K562 (cell line): ENCODE measurements around the gene TMIGD1. TPM values are rescaled to one million over a fixed set of nuclear protein-coding genes. Genes with fewer than 3 reads are reported as not detected.

Experiments
- ARHGAP35 ChIP-seq: fragments of 450-650 bp; IDR thresholded peaks from 2 replicates; pipeline ENCODE4 v1.6.1; 2018; ENCODE audit not compliant: partially characterized antibody
- ASH1L ChIP-seq: fragments of 450-650 bp; IDR thresholded peaks from 2 replicates; pipeline ENCODE4 v1.6.1; 2018; ENCODE audit warnings: borderline replicate concordance, mild to moderate bottlenecking, low read depth; ENCODE audit not compliant: partially characterized antibody
- BRD9 ChIP-seq: fragments of 450-650 bp; IDR thresholded peaks from 2 replicates; pipeline ENCODE4 v1.6.1; 2018; ENCODE audit warnings: low read depth; ENCODE audit not compliant: partially characterized antibody
- C11orf30 ChIP-seq: fragments of 450-650 bp; IDR thresholded peaks from 2 replicates; pipeline ENCODE4 v1.6.1; 2016; ENCODE audit warnings: low read depth, mild to moderate bottlenecking
- ETV5 ChIP-seq: sonication (generic); formaldehyde crosslinking; IDR thresholded peaks from 2 replicates; pipeline ENCODE4 v1.4.0; 2020; ENCODE audit warnings: low read depth, mild to moderate bottlenecking, missing genetic modification reagents
- GATA2 ChIP-seq: sonication (generic); formaldehyde crosslinking; IDR thresholded peaks from 2 replicates; pipeline ENCODE4 v1.4.0; 2020; ENCODE audit warnings: mild to moderate bottlenecking, missing genetic modification reagents
- HMGN3 ChIP-seq: IDR thresholded peaks from 2 replicates; pipeline ENCODE4 v1.6.1; 2011; ENCODE audit warnings: borderline replicate concordance, low read depth, mild to moderate bottlenecking, mixed read lengths, low read length; ENCODE audit not compliant: insufficient read length; ENCODE audit errors: extremely low read depth
- JUND ChIP-seq, 2 experiments: IDR thresholded peaks; 2 replicates in 1 of 2; 3 replicates in 1 of 2; pipeline ENCODE4 v1.6.1; 2011; ENCODE audit warnings: borderline replicate concordance in 2 of 2, low read depth in 2 of 2, low read length in 2 of 2, improper control_type of control experiment in 1 of 2, missing biosample characterization in 1 of 2, missing genetic modification characterization in 1 of 2, missing genetic modification reagents in 1 of 2
- KDM1A ChIP-seq, 2 experiments: fragments of 450-650 bp; IDR thresholded peaks; 2 replicates each; pipeline ENCODE4 v1.6.1; 2016; ENCODE audit warnings: mild to moderate bottlenecking in 2 of 2
- KLF13 ChIP-seq: fragments of 450-650 bp; IDR thresholded peaks from 2 replicates; pipeline ENCODE4 v1.6.1; 2016; ENCODE audit warnings: missing genetic modification characterization, low read depth, mild to moderate bottlenecking, missing compliant biosample characterization, moderate library complexity, borderline replicate concordance
- L3MBTL2 ChIP-seq: fragments of 450-650 bp; IDR thresholded peaks from 2 replicates; pipeline ENCODE4 v1.6.1; 2016; ENCODE audit warnings: mild to moderate bottlenecking, moderate library complexity
- NCOR1 ChIP-seq: fragments of 450-650 bp; IDR thresholded peaks from 2 replicates; pipeline ENCODE4 v1.6.1; 2016; ENCODE audit warnings: mild to moderate bottlenecking, moderate library complexity
- NELFE ChIP-seq: IDR thresholded peaks from 2 replicates; pipeline ENCODE4 v1.6.1; 2011; ENCODE audit warnings: mild to moderate bottlenecking; ENCODE audit not compliant: insufficient read depth, insufficient read length
- NFIC ChIP-seq: fragments of 450-650 bp; IDR thresholded peaks from 2 replicates; pipeline ENCODE4 v1.6.1; 2017; ENCODE audit warnings: mild to moderate bottlenecking, inconsistent platforms
- PCBP1 ChIP-seq: fragments of 200-400 bp; formaldehyde crosslinking; IDR thresholded peaks from 2 replicates; pipeline ENCODE4 v1.6.1; 2018; ENCODE audit warnings: mild to moderate bottlenecking, low read depth, low read length; ENCODE audit not compliant: poor library complexity, severe bottlenecking
- PML ChIP-seq: IDR thresholded peaks from 2 replicates; pipeline ENCODE4 v1.6.1; 2012; ENCODE audit warnings: low read length, inconsistent platforms
- RBM15 ChIP-seq: fragments of 200-400 bp; formaldehyde crosslinking; IDR thresholded peaks from 2 replicates; pipeline ENCODE4 v1.6.1; 2018; ENCODE audit warnings: mild to moderate bottlenecking, low read length, moderate library complexity; ENCODE audit not compliant: insufficient read depth
- RHOXF2B ChIP-seq: fragments of 250-450 bp; sonication (Bioruptor Pico); conservative IDR thresholded peaks from 2 replicates; pipeline ENCODE4 v1.5.1; 2021
- SMARCA4 ChIP-seq: fragments of 450-650 bp; IDR thresholded peaks from 2 replicates; pipeline ENCODE4 v1.6.1; 2016
- SMC3 ChIP-seq: conservative IDR thresholded peaks from 2 replicates; pipeline ENCODE4 v1.6.1; 2011; ENCODE audit warnings: low read depth, low read length, improper control_type of control experiment; ENCODE audit not compliant: insufficient read depth
- SREBF2 ChIP-seq: sonication (generic); formaldehyde crosslinking; IDR thresholded peaks from 2 replicates; pipeline ENCODE4 v1.4.0; 2020; ENCODE audit warnings: mild to moderate bottlenecking, missing genetic modification reagents
- SRSF7 ChIP-seq: fragments of 200-400 bp; formaldehyde crosslinking; optimal IDR thresholded peaks from 2 replicates; pipeline ENCODE3; 2017; ENCODE audit warnings: mild to moderate bottlenecking, low read depth, low read length
- TAL1 ChIP-seq: fragments of 450-650 bp; IDR thresholded peaks from 2 replicates; pipeline ENCODE4 v1.6.1; 2016; ENCODE audit warnings: mild to moderate bottlenecking
- TFAM ChIP-seq: fragments of 250-450 bp; sonication (Bioruptor Pico); conservative IDR thresholded peaks from 2 replicates; pipeline ENCODE4 v1.5.0; 2021; ENCODE audit warnings: mild to moderate bottlenecking, moderate library complexity
- TOE1 ChIP-seq, 2 experiments: fragments of 450-650 bp in 1 of 2; sonication (generic) in 1 of 2; formaldehyde crosslinking in 1 of 2; IDR thresholded peaks; 2 replicates each; pipeline versions ENCODE4 v1.7.1 to v1.8.0; 2016 to 2022; ENCODE audit warnings: borderline replicate concordance in 2 of 2, mild to moderate bottlenecking in 2 of 2, antibody characterized with exemption in 1 of 2, inconsistent platforms in 1 of 2, low read depth in 1 of 2, missing genetic modification reagents in 1 of 2, moderate library complexity in 1 of 2
- XRCC4 ChIP-seq: IDR thresholded peaks from one replicate; pipeline ENCODE4 v1.6.1; 2011; ENCODE audit not compliant: insufficient read depth, insufficient read length; ENCODE audit errors: extremely low read depth
- ZEB2 ChIP-seq: fragments of 450-650 bp; IDR thresholded peaks from 2 replicates; pipeline ENCODE4 v1.6.1; 2016
- ZNF217 ChIP-seq: sonication (generic); formaldehyde crosslinking; IDR thresholded peaks from 2 replicates; pipeline ENCODE4 v1.8.0; 2022; ENCODE audit warnings: mild to moderate bottlenecking, missing genetic modification reagents
- ZNF707 ChIP-seq: fragments of 250-450 bp; sonication (Bioruptor Pico); conservative IDR thresholded peaks from 2 replicates; pipeline ENCODE4 v1.8.0; 2022; ENCODE audit warnings: inconsistent platforms, mild to moderate bottlenecking, moderate library complexity
- polyA plus RNA-seq, 8 experiments: library from polyadenylated mRNA; depleted of rRNA in 4 of 8; stranded (reverse) in 5 of 8; unstranded in 3 of 8; fragments of >200 nt; fragmentation: Nextera tagmentation in 2 of 8; fragmentation: Illumina TruSeq in 1 of 8; extraction: Ambion mirVana in 2 of 8; extraction: Trizol in 1 of 8; gene quantifications; 2 replicates each; pipeline versions ENCODE4 v1.2.1 to v1.2.3, GENCODE V29; 2011 to 2014; ENCODE audit warnings: inconsistent platforms in 1 of 8, missing spikeins in 1 of 8
- total RNA-seq, 7 experiments: library from RNA; depleted of rRNA in 6 of 7; stranded (reverse); fragments of >200 nt in 6 of 7; fragmentation: Illumina TruSeq in 2 of 7; extraction: Trizol in 2 of 7; gene quantifications; 2 replicates each; pipeline versions ENCODE4 v1.2.1 to v1.2.3, GENCODE V29; 2011 to 2021; ENCODE audit warnings: low replicate concordance in 1 of 7
- TF ChIP-seq, protein P1 (sequence below): fragments of 450-650 bp; formaldehyde crosslinking; IDR thresholded peaks from 2 replicates; pipeline ENCODE4 v1.4.0; 2022; ENCODE audit warnings: mild to moderate bottlenecking, moderate library complexity

TMIGD1 gene
- total and polyA plus RNA-seq, 9 of the 15 experiments (the other 6 are each of a cell fraction or from before 2014, with no cell fraction given) = not detected

DNA sequence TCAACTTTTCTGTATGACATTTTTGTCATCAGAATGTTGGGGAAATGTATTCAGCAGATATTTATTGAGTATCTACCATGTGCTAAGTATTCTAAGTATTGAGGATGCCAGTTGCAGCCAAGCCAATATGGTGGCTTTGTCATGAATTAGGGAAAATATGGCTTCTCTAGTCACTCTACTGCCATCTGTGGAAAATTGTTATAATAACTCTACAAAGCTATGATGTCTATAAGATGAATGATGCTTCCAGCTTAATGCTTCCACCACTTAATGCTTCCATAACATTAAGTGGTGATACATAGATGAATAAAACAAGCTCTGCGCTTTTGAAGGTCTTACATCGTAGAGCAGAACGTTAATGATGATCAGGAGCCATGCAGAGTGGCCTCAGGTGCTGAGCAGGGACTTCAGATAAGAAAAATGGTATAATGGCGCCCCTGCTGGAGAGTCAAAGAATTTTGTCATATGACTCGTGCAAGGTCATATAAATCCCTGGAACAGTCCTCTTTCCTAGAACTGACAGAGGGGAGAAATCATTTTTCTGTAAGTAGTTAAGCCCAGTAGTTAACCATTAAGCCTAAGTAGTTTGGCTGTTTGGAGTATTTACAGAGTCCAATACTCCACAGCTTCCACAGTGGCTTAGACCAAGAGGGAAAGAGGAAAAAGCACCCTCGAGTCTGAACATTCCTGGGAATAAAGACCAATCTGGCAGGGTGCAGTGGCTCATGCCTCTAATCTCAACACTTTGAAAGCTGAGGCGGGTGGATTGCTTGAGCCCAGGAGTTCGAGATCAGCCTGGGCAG is 2.7 kb upstream of the TMIGD1 start (continued):
- TF ChIP-seq ASH1L = no peak
- TF ChIP-seq, protein P1, sequence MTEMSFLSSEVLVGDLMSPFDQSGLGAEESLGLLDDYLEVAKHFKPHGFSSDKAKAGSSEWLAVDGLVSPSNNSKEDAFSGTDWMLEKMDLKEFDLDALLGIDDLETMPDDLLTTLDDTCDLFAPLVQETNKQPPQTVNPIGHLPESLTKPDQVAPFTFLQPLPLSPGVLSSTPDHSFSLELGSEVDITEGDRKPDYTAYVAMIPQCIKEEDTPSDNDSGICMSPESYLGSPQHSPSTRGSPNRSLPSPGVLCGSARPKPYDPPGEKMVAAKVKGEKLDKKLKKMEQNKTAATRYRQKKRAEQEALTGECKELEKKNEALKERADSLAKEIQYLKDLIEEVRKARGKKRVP (CRISPR knock-in tag) = no peak
- no peak for TF ChIP-seq ZNF707 (CRISPR knock-in tag)
- TF ChIP-seq NELFE = no peak
- no peak for TF ChIP-seq HMGN3
- no peak for TF ChIP-seq TFAM (CRISPR knock-in tag)
- TF ChIP-seq XRCC4 = no peak
- no peak for TF ChIP-seq NCOR1
- TF ChIP-seq ETV5 (CRISPR knock-in tag) = no peak
- TF ChIP-seq ZEB2 = peak; percentile 41; the same call in 1 of the 2 replicates
- peak; percentile 80; the same call in 1 of the 2 replicates for TF ChIP-seq TOE1 (IDR thresholded peaks at IDR 0.05; ENCODE audit: borderline replicate concordance)
- no peak for TF ChIP-seq TOE1 (CRISPR knock-in tag; IDR thresholded peaks at IDR 0.05; ENCODE audit: borderline replicate concordance, low read depth)
- no peak; the same call in 1 of the 2 replicates for TF ChIP-seq JUND (IDR thresholded peaks at IDR 0.05; ENCODE audit: borderline replicate concordance, low read depth, low read length)
- TF ChIP-seq JUND (tag; IDR thresholded peaks at IDR 0.05; ENCODE audit: borderline replicate concordance, low read depth, low read length) = peak; percentile 59; the same call in 1 of the 3 replicates
- no peak for TF ChIP-seq RBM15
- peak; percentile 33; the same call in 1 of the 2 replicates for TF ChIP-seq C11orf30
- TF ChIP-seq PCBP1 = no peak
- TF ChIP-seq BRD9 = no peak
- TF ChIP-seq RHOXF2B (CRISPR knock-in tag) = no peak
- TF ChIP-seq SRSF7 = no peak
- no peak for TF ChIP-seq KLF13 (tag)
- no peak for TF ChIP-seq ZNF217 (CRISPR knock-in tag)
- TF ChIP-seq NFIC = no peak
- peak; percentile 51 for TF ChIP-seq SMC3
- TF ChIP-seq TAL1 = no peak
- no peak for TF ChIP-seq SREBF2 (CRISPR knock-in tag)
- no peak for TF ChIP-seq PML
- no peak for TF ChIP-seq GATA2 (CRISPR knock-in tag)
- no peak for TF ChIP-seq SMARCA4
- peak; percentile 59; the same call in 1 of the 2 replicates for TF ChIP-seq L3MBTL2
- TF ChIP-seq ARHGAP35 = no peak
- 0 out of 4 replicates have a peak, but pooled peaks of 1 of the 2 experiments have one; percentile 23 for TF ChIP-seq KDM1A (IDR thresholded peaks at IDR 0.05)
